Cardiac fibroblast (primary cell): Measurements from ENCODE around the gene PTGES3L.
A peak's percentile ranks its signal among the peaks of the same experiment; 100 is the strongest.

Source experiments
- DNase-seq, 2 donors: peaks; one replicate each; pipeline versions ENCODE4 v3.0.0 to v3.0.0-alpha.2; 2010; ENCODE audit warnings: low read depth in 2 of 2
- H3K4me3 ChIP-seq, 2 donors: replicated peaks in 1 of 2; 1 replicate in 1 of 2; 2 replicates in 1 of 2; pipeline ENCODE4 v1.5.1; 2011; ENCODE audit warnings: low read depth in 2 of 2, low read length in 2 of 2, mild to moderate bottlenecking in 2 of 2, moderate library complexity in 1 of 2
- TF ChIP-seq, protein P1 (sequence below): IDR thresholded peaks from one replicate; pipeline ENCODE4 v1.5.1; 2011; ENCODE audit warnings: low read depth, mild to moderate bottlenecking, low read length, inconsistent platforms

The PTGES3L gene

DNA sequence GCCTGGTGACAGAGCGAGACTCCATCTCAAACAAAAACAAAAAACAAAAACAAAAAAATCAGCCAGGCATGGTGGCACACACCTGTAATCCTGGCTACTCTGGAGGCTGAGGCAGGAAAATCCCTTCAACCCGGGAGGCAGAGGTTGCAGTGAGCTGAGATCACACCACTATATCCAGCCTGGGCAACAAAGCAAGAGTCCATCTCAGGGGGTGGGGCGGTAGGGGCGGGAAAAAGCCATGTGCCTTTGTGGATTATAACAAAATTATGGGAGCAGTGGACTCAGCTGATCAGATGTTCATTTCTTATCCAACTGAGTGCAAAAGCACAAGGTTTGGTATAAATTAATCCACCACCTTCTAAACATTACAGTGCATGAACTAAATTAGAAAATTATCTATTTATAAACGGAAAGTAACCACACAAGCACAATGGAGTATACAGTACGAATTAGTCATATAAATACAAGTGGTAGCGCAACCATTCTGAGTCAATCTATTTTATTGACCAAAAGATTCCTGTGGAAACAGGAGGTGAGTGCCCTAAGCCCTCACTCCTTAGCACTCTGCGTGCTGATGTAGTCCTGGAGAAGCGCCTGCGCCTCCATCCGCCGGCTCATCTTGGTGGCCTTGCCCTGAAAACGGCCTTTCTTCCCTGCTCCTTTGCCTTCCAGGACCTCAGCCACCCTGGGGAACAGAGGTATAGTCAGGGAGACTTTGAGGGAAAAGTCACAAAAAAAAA lies 29.7 kb downstream of the PTGES3L start:
- no peak for DNase-seq
- TF ChIP-seq, protein P1, sequence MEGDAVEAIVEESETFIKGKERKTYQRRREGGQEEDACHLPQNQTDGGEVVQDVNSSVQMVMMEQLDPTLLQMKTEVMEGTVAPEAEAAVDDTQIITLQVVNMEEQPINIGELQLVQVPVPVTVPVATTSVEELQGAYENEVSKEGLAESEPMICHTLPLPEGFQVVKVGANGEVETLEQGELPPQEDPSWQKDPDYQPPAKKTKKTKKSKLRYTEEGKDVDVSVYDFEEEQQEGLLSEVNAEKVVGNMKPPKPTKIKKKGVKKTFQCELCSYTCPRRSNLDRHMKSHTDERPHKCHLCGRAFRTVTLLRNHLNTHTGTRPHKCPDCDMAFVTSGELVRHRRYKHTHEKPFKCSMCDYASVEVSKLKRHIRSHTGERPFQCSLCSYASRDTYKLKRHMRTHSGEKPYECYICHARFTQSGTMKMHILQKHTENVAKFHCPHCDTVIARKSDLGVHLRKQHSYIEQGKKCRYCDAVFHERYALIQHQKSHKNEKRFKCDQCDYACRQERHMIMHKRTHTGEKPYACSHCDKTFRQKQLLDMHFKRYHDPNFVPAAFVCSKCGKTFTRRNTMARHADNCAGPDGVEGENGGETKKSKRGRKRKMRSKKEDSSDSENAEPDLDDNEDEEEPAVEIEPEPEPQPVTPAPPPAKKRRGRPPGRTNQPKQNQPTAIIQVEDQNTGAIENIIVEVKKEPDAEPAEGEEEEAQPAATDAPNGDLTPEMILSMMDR: no peak
- H3K4me3 ChIP-seq: no peak overlapping the region

DNA sequence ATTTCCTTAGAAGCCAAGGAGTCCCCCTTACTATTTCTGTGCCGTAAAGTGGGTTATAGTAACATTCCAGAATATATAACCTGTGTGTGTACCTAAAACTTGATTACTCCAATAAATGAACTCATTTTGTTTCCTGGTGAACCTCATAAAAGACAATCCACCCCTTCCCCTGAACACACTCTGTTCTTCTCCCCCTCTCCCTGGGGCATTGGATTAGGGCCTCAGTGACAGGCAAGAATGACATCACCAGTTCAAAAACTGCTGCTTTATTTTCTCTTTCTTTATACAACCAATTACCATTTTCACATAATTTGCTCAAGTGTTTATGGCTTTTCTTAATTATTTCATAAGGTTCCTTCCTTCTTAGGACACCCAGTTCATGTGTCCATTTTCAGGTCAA lies 33.1 kb downstream of the PTGES3L start:
- H3K4me3 ChIP-seq: no peak overlapping the region
- TF ChIP-seq, protein P1: no peak
- no peak for DNase-seq

DNA sequence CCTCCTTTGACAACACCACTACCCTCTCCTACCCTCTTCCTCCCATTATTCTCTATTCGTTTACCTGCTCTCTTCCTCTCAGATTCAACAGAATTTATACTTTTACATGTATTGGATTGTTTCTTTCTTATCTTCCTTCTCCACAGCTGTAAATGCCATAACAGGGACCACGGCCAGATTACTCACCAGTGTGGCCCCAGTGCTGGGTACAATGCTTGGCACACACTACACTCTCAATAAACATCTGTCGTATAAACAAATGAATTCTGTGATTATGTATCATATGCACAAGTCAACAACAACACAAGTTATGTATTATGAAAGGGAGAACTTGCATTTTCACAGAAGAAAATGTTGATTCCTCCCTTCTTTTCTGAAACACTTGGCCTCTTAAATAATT lies 35.7 kb downstream of the PTGES3L start:
- TF ChIP-seq, protein P1: no peak
- no peak overlapping the region for H3K4me3 ChIP-seq
- DNase-seq: peak; percentile 23 to 28

DNA sequence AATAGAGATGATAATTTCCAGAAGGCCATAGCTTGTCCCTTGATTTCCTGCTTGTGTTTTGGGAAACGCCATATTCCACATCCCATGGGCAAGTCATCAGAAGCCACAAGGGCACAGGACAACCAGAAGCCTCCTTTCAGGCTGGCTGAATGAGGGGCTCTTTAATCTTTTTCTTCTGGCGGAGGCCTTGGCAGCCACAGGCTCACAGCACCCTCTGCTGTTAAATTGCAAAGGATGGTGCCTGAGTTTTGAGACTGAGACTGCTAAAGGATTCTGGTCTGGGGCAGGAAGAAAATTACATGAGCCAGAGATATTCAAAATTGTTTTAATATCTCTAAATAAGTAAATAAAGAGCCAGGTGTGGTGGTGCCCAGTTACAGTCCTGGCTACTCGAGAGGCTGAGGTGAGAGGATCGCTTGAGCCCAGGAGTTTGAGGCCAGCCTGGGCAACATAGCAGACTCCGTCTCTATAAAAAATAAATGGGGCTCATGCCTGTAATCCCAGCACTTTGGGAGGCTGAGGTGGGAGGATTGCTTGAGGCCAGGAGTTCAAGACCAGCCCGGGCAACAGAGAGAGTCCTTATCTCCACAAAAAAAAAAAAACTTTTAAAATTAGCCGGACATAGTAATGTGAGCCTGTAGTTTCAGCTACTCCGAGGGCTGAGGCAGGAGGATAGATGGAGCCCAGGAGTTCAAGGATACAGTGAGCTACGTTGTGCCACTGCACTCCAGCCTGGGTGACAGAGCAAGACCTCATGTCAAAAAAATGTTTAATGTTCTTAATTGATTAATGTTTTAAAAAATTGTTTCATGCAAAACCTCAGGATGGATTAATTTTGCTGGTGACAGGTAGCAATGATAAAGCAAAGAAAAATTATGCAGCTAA lies 41.9 kb downstream of the PTGES3L start:
- TF ChIP-seq, protein P1: peak; percentile 76
- DNase-seq: peak; percentile 78
- no peak overlapping the region for H3K4me3 ChIP-seq

DNA sequence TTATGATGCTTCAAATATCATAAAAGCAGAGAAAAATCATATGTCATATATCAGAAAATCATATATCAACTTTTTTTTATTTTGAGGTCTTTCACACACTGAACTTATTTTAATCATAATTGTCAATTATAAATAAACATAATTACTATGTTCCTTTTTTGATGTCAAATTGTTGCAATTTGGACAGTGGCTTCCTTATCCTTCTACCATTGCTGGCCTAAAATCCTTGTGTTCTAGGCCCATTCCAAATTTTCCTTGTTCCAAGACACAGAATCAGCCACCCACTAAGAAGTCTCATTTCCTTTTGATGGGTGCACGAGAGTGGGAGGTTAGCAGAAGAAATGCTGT lies 50.4 kb downstream of the PTGES3L start:
- no peak for DNase-seq
- TF ChIP-seq, protein P1: no peak
- no peak overlapping the region for H3K4me3 ChIP-seq

DNA sequence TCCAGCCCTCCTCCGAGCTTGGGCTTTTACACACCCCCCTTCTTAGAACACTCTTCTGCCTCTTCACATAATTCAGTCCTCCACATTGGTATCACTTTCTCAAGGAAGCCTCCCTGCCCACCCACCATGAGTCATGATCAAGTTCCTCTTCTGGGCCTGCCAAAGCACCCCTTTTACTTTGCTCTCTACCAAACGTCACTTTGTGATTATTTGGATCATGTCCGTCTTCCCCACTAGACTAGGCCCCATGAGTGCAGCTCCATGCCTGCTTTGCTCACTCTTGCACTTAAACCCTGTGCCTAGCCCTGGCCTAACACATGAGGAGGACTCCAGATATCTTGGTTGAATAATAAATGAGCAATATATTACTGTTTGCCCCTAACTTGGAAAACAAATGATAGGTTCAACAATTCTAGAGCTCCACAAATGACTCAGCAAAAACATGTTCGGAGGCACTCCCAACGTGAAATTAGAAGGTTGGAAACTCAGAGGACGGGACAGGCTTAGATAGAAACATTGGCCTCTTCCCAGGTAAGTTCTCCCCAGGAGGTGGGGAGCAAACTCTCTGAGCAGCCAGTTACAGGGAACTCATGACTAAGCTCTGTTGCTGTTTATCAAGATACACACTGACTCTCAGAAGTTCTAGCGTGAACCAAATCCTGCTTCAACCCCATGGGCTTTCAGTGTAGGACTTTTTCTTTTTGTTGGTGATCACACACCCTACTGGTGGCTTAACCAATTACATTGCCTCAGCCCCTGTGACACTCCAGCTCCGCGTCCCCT lies 51.0 kb downstream of the PTGES3L start:
- TF ChIP-seq, protein P1: peak; percentile 66
- DNase-seq: peak; percentile 92 to 94
- no peak overlapping the region for H3K4me3 ChIP-seq
